ENCODE data around the gene SIGLEC11. TPM values are rescaled to one million over a fixed set of nuclear protein-coding genes. Genes with fewer than 3 reads are reported as not detected.

Gene SIGLEC11
- polyA plus RNA-seq, 3 donors = 0.28 to 2.2 (median 0.67) TPM

DNA sequence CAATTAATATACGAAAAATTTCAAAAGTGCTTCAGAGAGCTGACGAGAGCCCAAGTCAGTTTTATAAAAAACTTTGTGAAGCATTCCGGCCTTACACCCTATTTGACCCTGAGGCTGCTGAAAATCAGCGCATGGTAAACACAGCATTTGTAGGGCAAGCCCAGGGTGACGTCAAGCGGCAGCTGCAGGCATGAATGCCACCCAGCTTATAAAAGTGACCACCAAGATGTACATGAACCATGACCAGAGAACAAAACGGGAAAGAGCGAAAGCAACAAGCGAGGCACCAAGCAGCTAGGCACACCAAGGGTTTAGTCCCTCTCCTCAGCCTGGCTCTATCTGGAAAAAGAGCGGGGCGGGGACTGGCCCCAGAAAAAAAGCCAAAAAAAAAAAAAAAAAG is 6.0 kb downstream of the SIGLEC11 start:
- Histone ChIP-seq H3K27ac (ENCODE audit: low read depth in 1 of 2, low read length in 2 of 2) (peak overlapping the region in 1 of 2 donors; percentile 66), H3K36me3 (replicated peaks in 1 of 2; ENCODE audit: control insufficient read depth in 1 of 2, insufficient read depth in 2 of 2, low read length in 2 of 2) (no peaks in the 10 kb centered on the region), H3K9me3 (replicated peaks in 1 of 2; ENCODE audit: control insufficient read depth in 1 of 2, insufficient read depth in 1 of 2, low read length in 2 of 2) (no peaks in the 10 kb centered on the region), H3K9ac (ENCODE audit: insufficient read depth, low read length, poor library complexity, severe bottlenecking) (no peak overlapping the region), H4K20me1 (ENCODE audit: insufficient read depth, low read length) (no peaks in the 10 kb centered on the region), H3K4me3 (replicated peaks in 1 of 3; ENCODE audit: low read depth in 2 of 3, low read length in 3 of 3) (peak overlapping the region in 1 of 3 experiments; percentile 47), H2AFZ (ENCODE audit: insufficient read depth, low read depth, low read length, poor library complexity, severe bottlenecking) (no peak overlapping the region), H3K79me2 (ENCODE audit: insufficient read depth, low read length) (no peaks in the 10 kb centered on the region), H3K4me2 (replicated peaks; ENCODE audit: extremely low read depth, low read length, poor library complexity, severe bottlenecking) (peak overlapping the region; percentile 66), H3K27me3 (ENCODE audit: control insufficient read depth in 2 of 2, insufficient read depth in 2 of 2, low read length in 2 of 2) (no peaks in the 10 kb centered on the region), H3K4me1 (ENCODE audit: control insufficient read depth in 1 of 2, insufficient read depth in 2 of 2, low read length in 2 of 2) (peaks cover 49 to 53% of the 10 kb centered on the region in 2 donors)
- Mint-ChIP-seq H3K27me3 (ENCODE audit: low read depth in 3 of 3) (peaks cover 6 to 11% (median 10%) of the 10 kb centered on the region in 3 donors), H3K9me3 (peaks cover 0 to 1% (median 0%) of the 10 kb centered on the region in 7 donors), H3K27ac (no peak overlapping the region), H3K36me3 (no peaks in the 10 kb centered on the region), H3K4me3 (peak overlapping the region in 1 of 2 donors; percentile 26), H3K4me1 (peaks cover 56% of the 10 kb centered on the region)
- WGBS (ENCODE audit: insufficient coverage) = 98% methylated on average over 8 of the region's 11 CpGs
- TF ChIP-seq, protein P1, sequence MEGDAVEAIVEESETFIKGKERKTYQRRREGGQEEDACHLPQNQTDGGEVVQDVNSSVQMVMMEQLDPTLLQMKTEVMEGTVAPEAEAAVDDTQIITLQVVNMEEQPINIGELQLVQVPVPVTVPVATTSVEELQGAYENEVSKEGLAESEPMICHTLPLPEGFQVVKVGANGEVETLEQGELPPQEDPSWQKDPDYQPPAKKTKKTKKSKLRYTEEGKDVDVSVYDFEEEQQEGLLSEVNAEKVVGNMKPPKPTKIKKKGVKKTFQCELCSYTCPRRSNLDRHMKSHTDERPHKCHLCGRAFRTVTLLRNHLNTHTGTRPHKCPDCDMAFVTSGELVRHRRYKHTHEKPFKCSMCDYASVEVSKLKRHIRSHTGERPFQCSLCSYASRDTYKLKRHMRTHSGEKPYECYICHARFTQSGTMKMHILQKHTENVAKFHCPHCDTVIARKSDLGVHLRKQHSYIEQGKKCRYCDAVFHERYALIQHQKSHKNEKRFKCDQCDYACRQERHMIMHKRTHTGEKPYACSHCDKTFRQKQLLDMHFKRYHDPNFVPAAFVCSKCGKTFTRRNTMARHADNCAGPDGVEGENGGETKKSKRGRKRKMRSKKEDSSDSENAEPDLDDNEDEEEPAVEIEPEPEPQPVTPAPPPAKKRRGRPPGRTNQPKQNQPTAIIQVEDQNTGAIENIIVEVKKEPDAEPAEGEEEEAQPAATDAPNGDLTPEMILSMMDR (IDR thresholded peaks at IDR 0.05) = no peak
- DNase-seq = no peak
- intact Hi-C loops (cut with micrococcal nuclease) = no loop called here

DNA sequence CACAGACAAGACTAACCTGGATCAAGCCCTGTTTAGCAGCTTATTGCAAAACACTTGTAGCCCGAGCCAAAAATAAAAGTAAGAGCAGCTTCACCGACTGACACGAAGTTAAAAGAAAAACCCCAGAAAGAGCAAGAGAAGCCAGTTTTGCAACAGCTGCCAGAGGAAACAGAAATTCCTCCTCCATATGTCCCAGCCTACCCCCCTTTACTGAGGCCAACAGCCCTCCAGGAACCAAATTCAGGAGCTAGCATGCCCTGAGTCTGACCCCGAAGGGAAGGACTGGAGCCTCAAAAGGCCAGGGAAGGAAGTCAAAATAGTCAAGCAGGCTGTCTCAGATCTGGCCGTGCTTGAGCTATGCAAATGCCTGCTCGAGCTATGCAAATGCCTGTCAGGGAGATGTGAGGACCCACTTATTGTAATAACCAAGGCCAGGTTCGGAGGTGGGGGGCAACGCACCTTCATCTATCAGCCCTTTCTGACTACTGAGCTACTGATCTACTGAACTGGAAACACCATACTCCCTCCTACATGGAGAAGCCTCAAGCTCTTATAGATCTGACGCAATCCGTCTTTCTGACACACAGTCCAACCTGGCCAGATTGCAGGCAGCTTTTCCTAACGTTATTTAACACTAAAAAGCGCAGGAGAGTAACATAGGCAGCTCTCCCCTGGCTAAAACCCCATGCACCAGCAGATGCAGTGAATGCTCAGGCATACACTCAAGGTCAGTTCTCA is 6.7 kb downstream of the SIGLEC11 start:
- H3K9ac ChIP-seq (ENCODE audit: insufficient read depth, low read length, poor library complexity, severe bottlenecking) = peak overlapping the region; percentile 25
- DNase-seq = peak in 2 of 3 donors; percentile 25 to 43
- Mint-ChIP-seq H3K9me3 (peaks cover 0 to 1% (median 0%) of the 10 kb centered on the region in 7 donors), H3K27ac (peak overlapping the region; percentile 31 to 90 (median 77)), H3K4me1 (peaks cover 58% of the 10 kb centered on the region), H3K4me3 (peak overlapping the region; percentile 56 to 83), H3K27me3 (ENCODE audit: low read depth in 3 of 3) (peaks cover 6 to 15% (median 11%) of the 10 kb centered on the region in 3 donors), H3K36me3 (no peaks in the 10 kb centered on the region)
- WGBS (ENCODE audit: insufficient coverage) = 8% methylated on average over 10 of the region's 12 CpGs
- H3K9me3 ChIP-seq (replicated peaks in 1 of 2; ENCODE audit: control insufficient read depth in 1 of 2, insufficient read depth in 1 of 2, low read length in 2 of 2) = no peaks in the 10 kb centered on the region
- peak overlapping the region; percentile 66 for H3K4me2 ChIP-seq (replicated peaks; ENCODE audit: extremely low read depth, low read length, poor library complexity, severe bottlenecking)
- H3K4me1 ChIP-seq (ENCODE audit: control insufficient read depth in 1 of 2, insufficient read depth in 2 of 2, low read length in 2 of 2) = peaks cover 49 to 53% of the 10 kb centered on the region in 2 donors
- no peaks in the 10 kb centered on the region for H3K79me2 ChIP-seq (ENCODE audit: insufficient read depth, low read length)
- H3K27me3 ChIP-seq (ENCODE audit: control insufficient read depth in 2 of 2, insufficient read depth in 2 of 2, low read length in 2 of 2) = no peaks in the 10 kb centered on the region
- H4K20me1 ChIP-seq (ENCODE audit: insufficient read depth, low read length) = no peaks in the 10 kb centered on the region
- intact Hi-C loops (cut with micrococcal nuclease) = no loop called here
- no peaks in the 10 kb centered on the region for H3K36me3 ChIP-seq (replicated peaks in 1 of 2; ENCODE audit: control insufficient read depth in 1 of 2, insufficient read depth in 2 of 2, low read length in 2 of 2)
- no peak overlapping the region for H2AFZ ChIP-seq (ENCODE audit: insufficient read depth, low read depth, low read length, poor library complexity, severe bottlenecking)
- TF ChIP-seq, protein P1 (IDR thresholded peaks at IDR 0.05) = no peak
- peak overlapping the region; percentile 10 to 66 for H3K27ac ChIP-seq (ENCODE audit: low read depth in 1 of 2, low read length in 2 of 2)
- peak overlapping the region in 2 of 3 experiments; percentile 3 to 47 for H3K4me3 ChIP-seq (replicated peaks in 1 of 3; ENCODE audit: low read depth in 2 of 3, low read length in 3 of 3)

Measured in CD14-positive monocyte (primary cell).